Measurements from ENCODE around the gene ANKRD16. TPM values are rescaled to one million over a fixed set of nuclear protein-coding genes. Genes with fewer than 3 reads are reported as not detected.

The ANKRD16 gene
- total RNA-seq, 1 experiment from 2014 or later = 6.9 TPM

- BruUV-seq (replicated peaks) = no TSS peak
- DNase-seq (ENCODE audit: low read depth, low spot score) = no peak
- Histone ChIP-seq H3K27ac (ENCODE audit: low read length) (no peak overlapping the region), H3K9me3 (ENCODE audit: control insufficient read depth, insufficient read depth, low read depth, low read length) (no peaks in the 10 kb centered on the region), H3K27me3 (ENCODE audit: control insufficient read depth, insufficient read depth, low read length) (no peaks in the 10 kb centered on the region), H3K36me3 (ENCODE audit: control insufficient read depth, insufficient read depth, low read length) (peaks cover under 1% of the 10 kb centered on the region), H3K4me1 (ENCODE audit: control insufficient read depth, insufficient read depth, low read length) (no peaks in the 10 kb centered on the region), H3K4me3 (ENCODE audit: low read depth in 2 of 2, low read length in 2 of 2) (no peak overlapping the region)
- intact Hi-C loops (cut with micrococcal nuclease; ENCODE audit: unreplicated experiment) = no loop called here
- ChIA-PET CTCF (no interaction called here), POLR2A (no interaction called here)
- in situ Hi-C loops (cut with HindIII; ENCODE audit: low pct_unique_long_range_greater_than_20kb, low sequenced_read_pairs) = no loop called here
- ATAC-seq = no peak
- no peak for TF ChIP-seq REST (IDR thresholded peaks at IDR 0.05; ENCODE audit: insufficient read depth in 1 of 2, low read depth in 2 of 2, low read length in 1 of 2)
- TF ChIP-seq CTCF (IDR thresholded peaks at IDR 0.05) = no peak
- no peak for TF ChIP-seq POLR2AphosphoS5 (IDR thresholded peaks at IDR 0.05; ENCODE audit: low read depth, low read length)
- TF ChIP-seq SIN3A (IDR thresholded peaks at IDR 0.05; ENCODE audit: borderline replicate concordance, insufficient read depth, low read depth, low read length) = no peak
- no peak for TF ChIP-seq TCF7L2 (IDR thresholded peaks at IDR 0.05; ENCODE audit: low read depth, low read length)
These were observed 37.6 kb upstream of the ANKRD16 start for GRCh38 chr10:5927306-5927705.

- TF ChIP-seq REST (IDR thresholded peaks at IDR 0.05; ENCODE audit: insufficient read depth in 1 of 2, low read depth in 2 of 2, low read length in 1 of 2) (no peak), POLR2AphosphoS5 (IDR thresholded peaks at IDR 0.05; ENCODE audit: low read depth, low read length) (no peak), TCF7L2 (IDR thresholded peaks at IDR 0.05; ENCODE audit: low read depth, low read length) (no peak), SIN3A (IDR thresholded peaks at IDR 0.05; ENCODE audit: borderline replicate concordance, insufficient read depth, low read depth, low read length) (no peak), CTCF (IDR thresholded peaks at IDR 0.05) (no peak)
- ATAC-seq (no peak), DNase-seq (ENCODE audit: low read depth, low spot score) (no peak)
- H3K27me3 ChIP-seq (ENCODE audit: control insufficient read depth, insufficient read depth, low read length) = no peaks in the 10 kb centered on the region
- in situ Hi-C loops (cut with HindIII; ENCODE audit: low pct_unique_long_range_greater_than_20kb, low sequenced_read_pairs) = no loop called here
- H3K4me3 ChIP-seq (ENCODE audit: low read depth in 2 of 2, low read length in 2 of 2) = no peak overlapping the region
- POLR2A ChIA-PET = no interaction called here
- peaks cover 6% of the 10 kb centered on the region for H3K36me3 ChIP-seq (ENCODE audit: control insufficient read depth, insufficient read depth, low read length)
- H3K9me3 ChIP-seq (ENCODE audit: control insufficient read depth, insufficient read depth, low read depth, low read length) = no peaks in the 10 kb centered on the region
- no TSS peak for BruUV-seq (replicated peaks)
- CTCF ChIA-PET = no interaction called here
- H3K27ac ChIP-seq (ENCODE audit: low read length) = no peak overlapping the region
- intact Hi-C loops (cut with micrococcal nuclease; ENCODE audit: unreplicated experiment) = no loop called here
- no peaks in the 10 kb centered on the region for H3K4me1 ChIP-seq (ENCODE audit: control insufficient read depth, insufficient read depth, low read length)
These were observed 35.2 kb upstream of the ANKRD16 start for GRCh38 chr10:5924889-5925288.

Data from Panc1 (cell line).